Activated CD4-positive, alpha-beta T cell treated with anti-CD3 and anti-CD28 coated beads for 1 hour (primary cell): ENCODE measurements around the gene CALN1.
"Not testable (repeated sequence)": the region's sequence is repeated elsewhere in the genome, so short reads cannot be mapped to it uniquely, and the experiment has no call there.

Experiments
- DNase-seq: peaks from one replicate; pipeline ENCODE4 v3.0.0-alpha.2; 2020

CALN1 gene

GRCh38 chr7:72412121-72412618 is at the start of gene CALN1:
Gene CALN1 (minus strand): TSS chr7:72412338.
- not testable (repeated sequence) for DNase-seq

GRCh38 chr7:72453471-72453870 is 41.3 kb upstream of the CALN1 start:
- no peak for DNase-seq

GRCh38 chr7:72447465-72448204 is 35.5 kb upstream of the CALN1 start:
- no peak for DNase-seq

- DNase-seq = no peak
These were observed 34.7 kb upstream of the CALN1 start for GRCh38 chr7:72446591-72447462.

- DNase-seq = no peak
These were observed 34.0 kb upstream of the CALN1 start for GRCh38 chr7:72446131-72446530.

- DNase-seq = no peak
These were observed 33.4 kb upstream of the CALN1 start for GRCh38 chr7:72445580-72445979.

- no peak for DNase-seq
These were observed 32.9 kb upstream of the CALN1 start for GRCh38 chr7:72445075-72445474.

- no peak for DNase-seq
These were observed 32.1 kb upstream of the CALN1 start for GRCh38 chr7:72444026-72444776.

GRCh38 chr7:72441791-72442190 is 29.7 kb upstream of the CALN1 start:
- no peak for DNase-seq

GRCh38 chr7:72438491-72438890 is 26.4 kb upstream of the CALN1 start:
- DNase-seq = no peak

- no peak for DNase-seq
These were observed 25.5 kb upstream of the CALN1 start for GRCh38 chr7:72437610-72438009.

- DNase-seq = no peak
These were observed 25.0 kb upstream of the CALN1 start for GRCh38 chr7:72437061-72437585.

GRCh38 chr7:72435925-72436480 is 23.9 kb upstream of the CALN1 start:
- no peak for DNase-seq

GRCh38 chr7:72435366-72435765 is 23.2 kb upstream of the CALN1 start:
- DNase-seq = no peak

GRCh38 chr7:72430531-72430930 is 18.4 kb upstream of the CALN1 start:
- DNase-seq = no peak

- no peak for DNase-seq
These were observed 17.2 kb upstream of the CALN1 start for GRCh38 chr7:72429316-72429715.

GRCh38 chr7:72416846-72417245 is 4.7 kb upstream of the CALN1 start:
- DNase-seq = no peak

- DNase-seq = no peak
These were observed 3.4 kb upstream of the CALN1 start for GRCh38 chr7:72415586-72415985.

GRCh38 chr7:72413886-72414285 is 1.7 kb upstream of the CALN1 start:
- DNase-seq = no peak

GRCh38 chr7:72413290-72413689 is 1.2 kb upstream of the CALN1 start:
- DNase-seq = no peak

GRCh38 chr7:72411419-72411818 is 719 bp downstream of the CALN1 start:
- DNase-seq = no peak

GRCh38 chr7:72409638-72410015 is 2.5 kb downstream of the CALN1 start:
- no peak for DNase-seq
